OCI-LY7 (cell line): ENCODE data around the gene POTEH.
"Not testable (repeated sequence)": the region's sequence is repeated elsewhere in the genome, so short reads cannot be mapped to it uniquely, and the experiment has no call there.

Experiments
- CTCF ChIP-seq: fragments of 200-600 bp; sonication (generic); conservative IDR thresholded peaks from 2 replicates; pipeline ENCODE4 v1.5.1; 2014; ENCODE audit warnings: mild to moderate bottlenecking, antibody characterized with exemption, low read length, moderate library complexity, mixed read lengths
- EZH2phosphoT487 ChIP-seq: fragments of 200-600 bp; sonication (generic); IDR thresholded peaks from 2 replicates; pipeline ENCODE4 v1.6.1; 2018; ENCODE audit warnings: low read depth, borderline replicate concordance, mild to moderate bottlenecking, mixed run types, antibody characterized with exemption, low read length, moderate library complexity, mixed read lengths

GRCh38 chr22:15734411-15734810, 44.6 kb downstream of the POTEH start:
- TF ChIP-seq EZH2phosphoT487, CTCF: not testable (repeated sequence)
